ENCODE results near the gene SEC24C. TPM values are rescaled to one million over a fixed set of nuclear protein-coding genes. Genes with fewer than 3 reads are reported as not detected.

SEC24C gene
- total RNA-seq, 1 donor from 2014 or later: 99.0 TPM

GRCh38 chr10:73774637-73775036 is 30.5 kb downstream of the SEC24C start:
- H3K36me3 Mint-ChIP-seq (ENCODE audit: low read depth, unreplicated experiment): peaks cover 16% of the 10 kb centered on the region
- H3K4me3 Mint-ChIP-seq (ENCODE audit: unreplicated experiment): peak overlapping the region; percentile 95
- H3K27ac Mint-ChIP-seq (ENCODE audit: unreplicated experiment): no peak overlapping the region
- Histone ChIP-seq H3K4me2 (ENCODE audit: low read length) (peak overlapping the region; percentile 96), H2AFZ (ENCODE audit: low read depth, low read length) (no peak overlapping the region), H3K79me2 (ENCODE audit: insufficient read depth, low read length) (peaks cover 57% of the 10 kb centered on the region), H3K4me3 (ENCODE audit: insufficient read depth, low read depth, low read length) (peak overlapping the region; percentile 40), H3K27ac (ENCODE audit: low read depth, low read length) (no peak overlapping the region), H3K9me3 (ENCODE audit: insufficient read depth, low read depth, low read length) (no peaks in the 10 kb centered on the region), H3K27me3 (ENCODE audit: insufficient read depth, low read length) (no peaks in the 10 kb centered on the region), H3K4me1 (ENCODE audit: insufficient read depth, low read length) (peaks cover 22% of the 10 kb centered on the region), H3K36me3 (ENCODE audit: insufficient read depth, low read length) (peaks cover 30% of the 10 kb centered on the region), H3K9ac (ENCODE audit: low read length) (no peak overlapping the region), H4K20me1 (ENCODE audit: insufficient read depth, low read length) (peaks cover 35% of the 10 kb centered on the region)
- H3K4me1 Mint-ChIP-seq (ENCODE audit: low read depth, unreplicated experiment): peaks cover 25% of the 10 kb centered on the region
- DNase-seq (ENCODE audit: low read depth): no peak
- TF ChIP-seq CTCF (IDR thresholded peaks at IDR 0.05; ENCODE audit: insufficient read depth, low read depth, low read length) (no peak), EZH2 (IDR thresholded peaks at IDR 0.05; ENCODE audit: insufficient read depth, low read length) (no peak)
- no peak for FAIRE-seq
- no peaks in the 10 kb centered on the region for H3K27me3 Mint-ChIP-seq (ENCODE audit: low read depth, unreplicated experiment)
- no peaks in the 10 kb centered on the region for H3K9me3 Mint-ChIP-seq (ENCODE audit: unreplicated experiment)

- TF ChIP-seq EZH2 (IDR thresholded peaks at IDR 0.05; ENCODE audit: insufficient read depth, low read length) (no peak), CTCF (IDR thresholded peaks at IDR 0.05; ENCODE audit: insufficient read depth, low read depth, low read length) (no peak)
- Histone ChIP-seq H4K20me1 (ENCODE audit: insufficient read depth, low read length) (peaks cover 44% of the 10 kb centered on the region), H3K36me3 (ENCODE audit: insufficient read depth, low read length) (peaks cover 14% of the 10 kb centered on the region), H3K9me3 (ENCODE audit: insufficient read depth, low read depth, low read length) (no peaks in the 10 kb centered on the region), H3K27ac (ENCODE audit: low read depth, low read length) (no peak overlapping the region), H3K4me3 (ENCODE audit: insufficient read depth, low read depth, low read length) (no peak overlapping the region), H2AFZ (ENCODE audit: low read depth, low read length) (no peak overlapping the region), H3K27me3 (ENCODE audit: insufficient read depth, low read length) (no peaks in the 10 kb centered on the region), H3K4me2 (ENCODE audit: low read length) (no peak overlapping the region), H3K9ac (ENCODE audit: low read length) (no peak overlapping the region), H3K4me1 (ENCODE audit: insufficient read depth, low read length) (peaks cover 26% of the 10 kb centered on the region), H3K79me2 (ENCODE audit: insufficient read depth, low read length) (peaks cover 86% of the 10 kb centered on the region)
- Mint-ChIP-seq H3K27me3 (ENCODE audit: low read depth, unreplicated experiment) (no peaks in the 10 kb centered on the region), H3K4me3 (ENCODE audit: unreplicated experiment) (no peak overlapping the region), H3K9me3 (ENCODE audit: unreplicated experiment) (no peaks in the 10 kb centered on the region), H3K27ac (ENCODE audit: unreplicated experiment) (no peak overlapping the region), H3K36me3 (ENCODE audit: low read depth, unreplicated experiment) (peaks cover 3% of the 10 kb centered on the region), H3K4me1 (ENCODE audit: low read depth, unreplicated experiment) (peaks cover 23% of the 10 kb centered on the region)
- FAIRE-seq (no peak), DNase-seq (ENCODE audit: low read depth) (no peak)
Observed at GRCh38 chr10:73779018-73779417, 34.8 kb downstream of the SEC24C start.

- no peak overlapping the region for H3K27ac ChIP-seq (ENCODE audit: low read depth, low read length)
- H3K4me2 ChIP-seq (ENCODE audit: low read length): no peak overlapping the region
- no peak overlapping the region for H2AFZ ChIP-seq (ENCODE audit: low read depth, low read length)
- Mint-ChIP-seq H3K4me1 (ENCODE audit: low read depth, unreplicated experiment) (peaks cover 20% of the 10 kb centered on the region), H3K4me3 (ENCODE audit: unreplicated experiment) (peak overlapping the region; percentile 99), H3K9me3 (ENCODE audit: unreplicated experiment) (no peaks in the 10 kb centered on the region), H3K36me3 (ENCODE audit: low read depth, unreplicated experiment) (peaks cover 3% of the 10 kb centered on the region), H3K27me3 (ENCODE audit: low read depth, unreplicated experiment) (no peaks in the 10 kb centered on the region), H3K27ac (ENCODE audit: unreplicated experiment) (no peak overlapping the region)
- no peaks in the 10 kb centered on the region for H3K27me3 ChIP-seq (ENCODE audit: insufficient read depth, low read length)
- DNase-seq (ENCODE audit: low read depth): no peak
- peaks cover 38% of the 10 kb centered on the region for H4K20me1 ChIP-seq (ENCODE audit: insufficient read depth, low read length)
- H3K9me3 ChIP-seq (ENCODE audit: insufficient read depth, low read depth, low read length): no peaks in the 10 kb centered on the region
- peaks cover 86% of the 10 kb centered on the region for H3K79me2 ChIP-seq (ENCODE audit: insufficient read depth, low read length)
- H3K36me3 ChIP-seq (ENCODE audit: insufficient read depth, low read length): peaks cover 14% of the 10 kb centered on the region
- H3K9ac ChIP-seq (ENCODE audit: low read length): no peak overlapping the region
- H3K4me1 ChIP-seq (ENCODE audit: insufficient read depth, low read length): peaks cover 20% of the 10 kb centered on the region
- no peak overlapping the region for H3K4me3 ChIP-seq (ENCODE audit: insufficient read depth, low read depth, low read length)
- no peak for TF ChIP-seq EZH2 (IDR thresholded peaks at IDR 0.05; ENCODE audit: insufficient read depth, low read length)
- no peak for TF ChIP-seq CTCF (IDR thresholded peaks at IDR 0.05; ENCODE audit: insufficient read depth, low read depth, low read length)
- FAIRE-seq: no peak
Observed at GRCh38 chr10:73779539-73780197, 35.5 kb downstream of the SEC24C start.

All from astrocyte (in vitro differentiated cells and primary cell).